ENCODE data around the gene MPP2.
"Not testable (repeated sequence)": the region's sequence is repeated elsewhere in the genome, so short reads cannot be mapped to it uniquely, and the experiment has no call there.

MPP2 gene

GRCh38 chr17:43873815-43874214 lies 33.5 kb downstream of the MPP2 start:
- no peaks in the 10 kb centered on the region for H3K36me3 Mint-ChIP-seq (ENCODE audit: low read depth)
- H3K27ac Mint-ChIP-seq: no peak overlapping the region
- H3K9me3 Mint-ChIP-seq: peaks cover under 1% of the 10 kb centered on the region
- no peak overlapping the region for H3K4me3 Mint-ChIP-seq
- H3K4me1 Mint-ChIP-seq: peaks cover 12% of the 10 kb centered on the region
- no peak for DNase-seq
- TF ChIP-seq CTCF (IDR thresholded peaks at IDR 0.05): no peak
- peaks cover 13% of the 10 kb centered on the region for H3K27me3 Mint-ChIP-seq (ENCODE audit: low read depth, poor library complexity)

- Mint-ChIP-seq H3K4me3 (no peak overlapping the region), H3K27ac (no peak overlapping the region), H3K36me3 (ENCODE audit: low read depth) (no peaks in the 10 kb centered on the region)
Observed at GRCh38 chr17:43873091-43873490, 34.2 kb downstream of the MPP2 start.

GRCh38 chr17:43871946-43872690 lies 35.2 kb downstream of the MPP2 start:
- H3K9me3 Mint-ChIP-seq: peaks cover 7% of the 10 kb centered on the region
- H3K4me1 Mint-ChIP-seq: peaks cover 9% of the 10 kb centered on the region
- no peak for TF ChIP-seq CTCF (IDR thresholded peaks at IDR 0.05)
- DNase-seq: no peak
- peaks cover 30% of the 10 kb centered on the region for H3K27me3 Mint-ChIP-seq (ENCODE audit: low read depth, poor library complexity)
- H3K36me3 Mint-ChIP-seq (ENCODE audit: low read depth): no peaks in the 10 kb centered on the region
- H3K4me3 Mint-ChIP-seq: no peak overlapping the region
- H3K27ac Mint-ChIP-seq: no peak overlapping the region

More at GRCh38 chr17:43873091-43873490, 34.2 kb downstream of the MPP2 start:
- H3K27me3 Mint-ChIP-seq (ENCODE audit: low read depth, poor library complexity): peaks cover 21% of the 10 kb centered on the region
- TF ChIP-seq CTCF (IDR thresholded peaks at IDR 0.05): no peak
- peaks cover 7% of the 10 kb centered on the region for H3K9me3 Mint-ChIP-seq
- peaks cover 9% of the 10 kb centered on the region for H3K4me1 Mint-ChIP-seq
- DNase-seq: no peak

GRCh38 chr17:43869031-43869430 lies 38.3 kb downstream of the MPP2 start:
- not testable (repeated sequence) for H3K4me3 Mint-ChIP-seq; H3K27ac Mint-ChIP-seq; DNase-seq; H3K36me3 Mint-ChIP-seq (ENCODE audit: low read depth); H3K9me3 Mint-ChIP-seq
- peaks cover 14% of the 10 kb centered on the region for H3K4me1 Mint-ChIP-seq
- H3K27me3 Mint-ChIP-seq (ENCODE audit: low read depth, poor library complexity): peaks cover 55% of the 10 kb centered on the region

GRCh38 chr17:43868226-43868994 lies 38.9 kb downstream of the MPP2 start:
- Mint-ChIP-seq H3K9me3 (peaks cover 7% of the 10 kb centered on the region), H3K27ac (no peak overlapping the region), H3K27me3 (ENCODE audit: low read depth, poor library complexity) (peaks cover 57% of the 10 kb centered on the region), H3K4me1 (peaks cover 19% of the 10 kb centered on the region), H3K36me3 (ENCODE audit: low read depth) (no peaks in the 10 kb centered on the region), H3K4me3 (no peak overlapping the region)
- DNase-seq: no peak
- no peak for TF ChIP-seq CTCF (IDR thresholded peaks at IDR 0.05)

GRCh38 chr17:43864161-43864984 lies 43.0 kb downstream of the MPP2 start:
- no peak overlapping the region for H3K4me3 Mint-ChIP-seq
- no peak for DNase-seq
- no peak overlapping the region for H3K27ac Mint-ChIP-seq
- H3K4me1 Mint-ChIP-seq: peaks cover 38% of the 10 kb centered on the region
- no peak for TF ChIP-seq CTCF (IDR thresholded peaks at IDR 0.05)
- peaks cover 7% of the 10 kb centered on the region for H3K9me3 Mint-ChIP-seq
- H3K27me3 Mint-ChIP-seq (ENCODE audit: low read depth, poor library complexity): peaks cover 50% of the 10 kb centered on the region
- no peaks in the 10 kb centered on the region for H3K36me3 Mint-ChIP-seq (ENCODE audit: low read depth)

Measured in nephron progenitor cell (in vitro differentiated cells).